Kidney (tissue), 14 donors: ENCODE measurements around the gene C4orf36. TPM values are rescaled to one million over a fixed set of nuclear protein-coding genes. Genes with fewer than 3 reads are reported as not detected.

Experiments
- DNase-seq, 5 donors: peaks; one replicate each; pipeline ENCODE4 v3.0.0-alpha.2; 2013 to 2020
- FAIRE-seq: peaks from 2 replicates; lab custom pipeline; 2012; peaks lifted over from hg19 to GRCh38; lab: Jason Lieb, UNC
- H3K27ac ChIP-seq, 2 donors: one replicate each; pipeline ENCODE4 v1.7.0; 2013; ENCODE audit warnings: low read depth in 2 of 2, low read length in 2 of 2, inconsistent platforms in 1 of 2
- H3K27me3 ChIP-seq: one replicate; pipeline ENCODE4 v1.7.1; 2013; ENCODE audit warnings: low read length, inconsistent platforms; ENCODE audit not compliant: control insufficient read depth, insufficient read depth
- H3K36me3 ChIP-seq, 3 donors: one replicate each; pipeline versions ENCODE4 v1.7.0 to v1.7.1; 2013; ENCODE audit warnings: low read length in 3 of 3, control low read depth in 1 of 3, inconsistent platforms in 1 of 3; ENCODE audit not compliant: insufficient read depth in 3 of 3, control insufficient read depth in 2 of 3
- H3K4me1 ChIP-seq, 3 donors: one replicate each; pipeline versions ENCODE4 v1.7.0 to v1.7.1; 2013; ENCODE audit warnings: low read length in 3 of 3, inconsistent platforms in 1 of 3, low read depth in 1 of 3; ENCODE audit not compliant: control insufficient read depth in 2 of 3, insufficient read depth in 2 of 3
- H3K4me3 ChIP-seq, 3 donors: one replicate each; pipeline versions ENCODE4 v1.7.0 to v1.8.1; 2013; ENCODE audit warnings: low read length in 3 of 3, control low read depth in 1 of 3, inconsistent platforms in 1 of 3
- H3K9ac ChIP-seq, 3 donors: one replicate each; pipeline versions ENCODE4 v1.7.0 to v1.7.1; 2013; ENCODE audit warnings: low read length in 3 of 3, control low read depth in 1 of 3, inconsistent platforms in 1 of 3
- H3K9me3 ChIP-seq, 3 donors: one replicate each; pipeline versions ENCODE4 v1.7.0 to v1.7.1; 2013; ENCODE audit warnings: low read length in 3 of 3, control low read depth in 1 of 3, inconsistent platforms in 1 of 3; ENCODE audit not compliant: control insufficient read depth in 2 of 3, insufficient read depth in 1 of 3
- CTCF ChIP-seq: IDR thresholded peaks from 3 replicates; pipeline ENCODE4 v1.5.1; 2012; ENCODE audit warnings: mild to moderate bottlenecking, moderate library complexity, borderline replicate concordance; ENCODE audit not compliant: insufficient read depth; ENCODE audit errors: extremely low read depth
- intact Hi-C: fragments of 100-400 bp; cut with DNase I; formaldehyde crosslinking; loops from one replicate; pipeline ENCODE4 v1.11.1; 2022
- polyA plus RNA-seq: library from polyadenylated mRNA; stranded (reverse); fragments of 350-450 nt; fragmentation: Illumina TruSeq; extraction: RNeasy Lipid Tissue Mini Kit (QIAGEN cat#74804); gene quantifications from one replicate; pipeline ENCODE4 v1.2.3, GENCODE V29; 2014; ENCODE audit warnings: low read depth, low replicate concordance; ENCODE audit not compliant: insufficient read depth
- total RNA-seq: library from RNA; stranded (reverse); fragmentation: NEBNext Ultra II Directional; extraction: Animal tissue kit (Norgen Biotek cat#: 25700); gene quantifications from one replicate; pipeline ENCODE4 v1.2.1, GENCODE V29; 2021
- donor health status: control.
- donor health status: control.
- donor health status: control.
- donor health status: control.
- donor health status: control.
- donor health status: DM: yes; HTN: yes; CAD: no.
- donor health status: Normal renal cell carcinoma (clear cell type).

Gene C4orf36
- total and polyA plus RNA-seq, 2 donors from 2014 or later = 2.0 TPM; not detected in 1

- no peak overlapping the region for H3K27ac ChIP-seq
- DNase-seq (no peak), FAIRE-seq (no peak)
- no peaks in the 10 kb centered on the region for H3K36me3 ChIP-seq
- no peaks in the 10 kb centered on the region for H3K27me3 ChIP-seq
- TF ChIP-seq CTCF = no peak
- H3K9ac ChIP-seq = no peak overlapping the region
- no peak overlapping the region for H3K4me3 ChIP-seq
- no peaks in the 10 kb centered on the region for H3K4me1 ChIP-seq
- H3K9me3 ChIP-seq = no peaks in the 10 kb centered on the region
- intact Hi-C loops = no loop called here
These were observed 9.6 kb upstream of the C4orf36 start for GRCh38 chr4:86901864-86902263.

GRCh38 chr4:86898562-86898961 is 6.3 kb upstream of the C4orf36 start:
- no peaks in the 10 kb centered on the region for H3K4me1 ChIP-seq
- TF ChIP-seq CTCF = peak; percentile 25
- DNase-seq (peak in 1 of 5 donors; percentile 31), FAIRE-seq (no peak)
- H3K9me3 ChIP-seq = no peaks in the 10 kb centered on the region
- H3K9ac ChIP-seq = no peak overlapping the region
- no peak overlapping the region for H3K27ac ChIP-seq
- H3K36me3 ChIP-seq = no peaks in the 10 kb centered on the region
- intact Hi-C loops = no loop called here
- H3K4me3 ChIP-seq = no peak overlapping the region
- no peaks in the 10 kb centered on the region for H3K27me3 ChIP-seq

- no peak overlapping the region for H3K27ac ChIP-seq
- FAIRE-seq (no peak), DNase-seq (no peak)
- intact Hi-C loops = no loop called here
- H3K9ac ChIP-seq = no peak overlapping the region
- H3K27me3 ChIP-seq = no peaks in the 10 kb centered on the region
- no peaks in the 10 kb centered on the region for H3K9me3 ChIP-seq
- peaks cover 0 to 2% (median 0%) of the 10 kb centered on the region in 3 donors for H3K4me1 ChIP-seq
- H3K4me3 ChIP-seq = no peak overlapping the region
- TF ChIP-seq CTCF = no peak
- H3K36me3 ChIP-seq = no peaks in the 10 kb centered on the region
These were observed 4.4 kb upstream of the C4orf36 start for GRCh38 chr4:86896596-86896995.
